ENCODE results near the gene LRRC74B.

The LRRC74B gene

DNA sequence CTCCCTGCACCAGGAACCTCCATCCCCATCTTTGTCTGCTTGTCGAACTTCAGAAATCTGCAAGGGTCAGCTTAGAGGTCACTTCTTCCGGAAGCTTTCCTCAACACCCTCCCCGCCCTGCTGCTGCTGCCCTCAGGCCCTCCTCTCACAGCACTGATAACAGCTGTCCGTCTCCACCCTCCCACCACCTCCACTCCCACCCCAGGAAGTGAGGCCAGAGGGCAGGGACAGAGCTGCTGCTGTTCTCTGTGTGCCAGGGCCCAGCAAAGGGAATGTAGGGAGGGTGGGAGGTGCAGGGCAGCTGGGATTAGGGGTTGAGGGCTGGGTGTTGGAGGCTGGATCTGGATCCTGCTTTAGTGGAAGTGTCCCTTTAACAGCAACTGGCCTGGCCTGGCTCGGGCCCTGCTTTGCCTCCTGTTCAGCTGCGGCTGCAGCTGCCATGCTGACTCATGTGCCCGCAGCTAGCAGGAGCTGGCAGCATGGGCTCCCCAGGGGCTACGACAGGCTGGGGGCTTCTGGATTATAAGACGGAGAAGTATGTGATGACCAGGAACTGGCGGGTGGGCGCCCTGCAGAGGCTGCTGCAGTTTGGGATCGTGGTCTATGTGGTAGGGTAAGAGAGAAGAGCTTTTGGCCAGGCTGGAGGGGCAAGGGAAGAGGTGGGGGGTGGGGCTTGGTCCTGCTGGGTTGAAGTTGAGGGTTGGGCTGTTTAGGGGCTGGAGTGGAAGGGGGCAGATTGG is 30.9 kb upstream of the LRRC74B start, which contains the start of gene P2RX6:
P2RX6 (plus strand) TSS at position 440 of the 740 bp plus-strand sequence; CDS start at position 450, 10 bp downstream.
- no peak for DNase-seq

DNA sequence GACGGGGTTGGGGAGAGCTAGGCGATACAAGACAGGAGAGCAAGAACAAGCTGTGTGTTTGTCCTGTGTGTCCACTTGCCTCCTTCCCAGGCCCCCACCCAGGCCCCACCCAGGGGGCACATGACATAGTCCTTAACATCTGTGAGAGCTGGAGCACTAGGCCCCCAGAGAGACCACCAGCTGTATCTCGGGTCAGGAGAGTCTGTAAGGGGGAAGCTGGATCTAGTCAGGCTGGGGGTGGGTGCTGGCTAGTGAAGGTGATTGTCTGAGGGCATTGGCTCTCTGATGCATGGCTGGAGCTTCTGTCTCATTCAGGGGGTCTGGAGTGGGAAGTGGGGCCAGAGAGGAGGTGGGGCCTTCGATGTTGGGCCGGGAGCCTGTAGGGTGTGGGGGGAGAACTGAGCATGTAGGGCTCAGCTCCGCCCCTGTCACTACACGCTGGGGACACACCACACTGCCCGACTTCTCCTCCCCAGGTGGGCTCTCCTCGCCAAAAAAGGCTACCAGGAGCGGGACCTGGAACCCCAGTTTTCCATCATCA is 30.2 kb upstream of the LRRC74B start:
- DNase-seq = no peak

DNA sequence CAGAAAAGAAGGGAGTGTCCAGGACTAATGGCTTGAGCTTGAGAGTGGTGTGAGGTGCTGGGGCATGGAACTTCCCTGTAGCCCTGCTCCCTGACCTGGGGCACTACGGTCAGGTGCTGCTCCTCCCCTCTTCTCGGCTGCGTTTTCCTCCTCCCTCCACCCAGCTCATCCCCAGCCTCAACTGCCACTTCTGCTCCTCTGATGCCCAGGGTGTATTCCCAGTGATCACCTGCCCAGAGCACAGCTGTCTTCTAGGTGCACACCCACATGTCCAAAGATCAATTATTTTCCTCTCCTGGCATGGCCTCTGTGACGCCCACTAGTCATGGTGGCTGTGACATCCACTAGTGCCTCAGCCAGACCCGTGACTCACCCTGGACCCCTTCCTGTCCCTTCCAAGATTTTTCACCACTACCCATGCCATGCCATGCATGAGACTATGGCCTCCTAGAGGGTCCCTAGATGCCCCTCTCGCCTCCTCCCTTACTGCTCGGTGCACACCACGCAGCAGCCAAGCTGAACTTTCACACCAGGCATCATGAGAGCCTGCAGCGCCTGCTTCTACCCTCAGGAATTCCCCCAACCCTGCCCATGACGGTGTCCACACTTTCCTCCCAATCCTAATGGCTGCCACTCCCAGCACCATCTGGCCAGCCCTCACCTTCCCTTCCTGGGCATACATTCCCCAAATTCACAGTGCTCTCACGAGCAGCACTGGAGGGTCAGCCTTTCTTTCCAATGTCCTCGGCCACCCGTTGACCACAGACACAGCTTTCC is 28.9 kb upstream of the LRRC74B start:
- no peak for DNase-seq

DNA sequence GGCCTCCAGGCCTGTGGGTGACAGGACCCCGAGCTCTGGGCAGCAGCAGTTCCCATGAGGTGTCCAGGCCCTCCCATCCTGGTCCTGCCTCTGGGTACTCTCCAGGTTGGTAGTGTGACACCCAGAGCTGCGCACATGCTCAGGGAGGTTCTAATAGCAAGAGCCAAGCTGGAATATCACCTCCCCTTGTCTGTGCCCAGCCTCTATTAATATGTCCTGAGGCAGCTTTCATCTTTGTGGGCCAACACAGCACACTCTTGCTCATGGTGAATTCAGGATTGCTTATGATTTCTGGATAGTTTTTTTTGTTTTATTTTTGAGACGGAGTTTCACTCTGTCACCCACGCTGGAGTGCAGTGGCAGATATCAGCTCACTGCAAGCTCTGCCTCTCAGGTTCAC is 27.4 kb upstream of the LRRC74B start:
- DNase-seq = no peak

DNA sequence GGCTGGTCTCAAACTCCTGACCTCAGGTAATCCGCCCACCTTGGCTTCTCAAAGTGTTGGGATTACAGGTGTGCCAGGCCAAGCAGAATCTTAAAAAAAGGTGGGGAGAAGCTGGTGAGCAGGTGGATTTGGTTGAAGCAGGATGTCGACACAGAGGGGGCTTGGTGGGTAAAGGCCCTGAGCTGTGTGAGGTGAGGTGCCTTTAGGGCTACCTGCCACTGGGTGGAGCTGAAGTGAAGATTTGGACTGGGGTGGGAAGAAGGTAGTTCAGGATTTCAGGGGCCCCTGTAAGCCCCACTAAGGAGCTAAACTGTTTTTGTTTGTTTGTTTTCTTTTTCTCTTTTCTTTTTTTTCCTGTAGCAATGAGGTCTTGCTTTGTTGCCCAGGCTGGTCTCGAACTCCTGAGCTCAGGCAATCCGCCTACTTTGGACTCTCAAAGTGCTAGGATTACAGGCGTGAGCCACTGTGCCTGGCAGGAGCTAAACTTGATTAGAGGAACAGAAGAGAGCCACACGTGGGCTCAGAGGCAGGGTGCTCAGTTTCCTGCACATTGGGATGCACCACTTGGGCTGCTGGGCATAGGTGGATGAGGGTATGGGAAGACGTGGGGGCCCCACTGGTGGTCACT is 24.8 kb upstream of the LRRC74B start:
- no peak for DNase-seq

DNA sequence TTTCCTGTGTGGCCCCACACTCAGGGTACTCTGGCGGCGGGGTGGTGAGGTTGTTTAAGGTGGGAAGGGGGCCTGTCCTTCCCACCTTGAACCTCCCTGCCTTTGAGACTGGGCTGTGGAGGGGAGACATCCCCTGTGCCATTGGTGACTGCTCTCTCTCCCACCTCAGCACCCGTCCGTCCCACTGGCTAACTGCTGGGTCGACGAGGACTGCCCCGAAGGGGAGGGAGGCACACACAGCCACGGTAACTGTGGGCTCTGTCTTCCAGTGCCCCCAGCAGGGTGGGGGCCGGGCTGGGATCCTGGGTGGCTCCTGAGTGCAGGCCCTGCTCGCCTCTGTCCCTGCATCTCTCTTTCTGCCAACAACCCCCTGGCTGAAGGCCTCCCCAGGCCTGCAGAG is 23.2 kb upstream of the LRRC74B start:
- DNase-seq = no peak

DNA sequence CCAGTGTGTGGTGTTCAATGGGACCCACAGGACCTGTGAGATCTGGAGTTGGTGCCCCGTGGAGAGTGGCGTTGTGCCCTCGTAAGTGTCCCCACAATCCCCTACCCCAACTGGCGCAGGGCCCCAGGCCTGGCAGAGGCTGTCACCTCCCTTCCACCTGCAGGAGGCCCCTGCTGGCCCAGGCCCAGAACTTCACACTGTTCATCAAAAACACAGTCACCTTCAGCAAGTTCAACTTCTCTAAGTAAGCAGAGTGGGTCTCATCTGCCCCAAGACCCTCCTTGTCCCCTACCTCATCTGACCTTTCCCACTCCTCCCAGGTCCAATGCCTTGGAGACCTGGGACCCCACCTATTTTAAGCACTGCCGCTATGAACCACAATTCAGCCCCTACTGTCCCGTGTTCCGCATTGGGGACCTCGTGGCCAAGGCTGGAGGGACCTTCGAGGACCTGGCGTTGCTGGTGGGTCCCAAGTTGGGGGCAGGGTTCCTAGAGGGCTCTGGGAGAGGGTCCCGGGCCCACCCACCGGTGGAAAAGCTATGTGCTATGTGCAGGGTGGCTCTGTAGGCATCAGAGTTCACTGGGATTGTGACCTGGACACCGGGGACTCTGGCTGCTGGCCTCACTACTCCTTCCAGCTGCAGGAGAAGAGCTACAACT is 22.7 kb upstream of the LRRC74B start:
- no peak for DNase-seq

DNA sequence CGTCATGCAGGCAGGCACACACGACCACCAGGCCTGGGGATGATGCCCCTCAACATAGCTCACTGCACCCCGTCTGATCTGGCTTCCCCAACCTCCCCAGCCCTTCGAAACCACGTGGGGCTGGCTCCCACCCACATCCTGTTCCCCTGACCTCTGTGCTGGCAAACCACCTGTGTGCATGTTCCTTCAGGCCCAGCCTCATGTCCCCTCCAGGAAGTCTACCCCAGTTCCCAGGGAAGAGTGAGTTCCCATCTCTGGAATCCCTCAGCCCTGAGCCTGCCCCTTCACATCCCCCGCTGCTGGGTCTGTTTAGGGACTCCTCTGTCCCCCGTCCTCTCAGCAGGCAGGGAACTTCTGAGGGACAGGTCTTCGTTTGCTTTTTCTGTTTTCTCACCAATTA is 20.5 kb upstream of the LRRC74B start:
- DNase-seq = no peak

DNA sequence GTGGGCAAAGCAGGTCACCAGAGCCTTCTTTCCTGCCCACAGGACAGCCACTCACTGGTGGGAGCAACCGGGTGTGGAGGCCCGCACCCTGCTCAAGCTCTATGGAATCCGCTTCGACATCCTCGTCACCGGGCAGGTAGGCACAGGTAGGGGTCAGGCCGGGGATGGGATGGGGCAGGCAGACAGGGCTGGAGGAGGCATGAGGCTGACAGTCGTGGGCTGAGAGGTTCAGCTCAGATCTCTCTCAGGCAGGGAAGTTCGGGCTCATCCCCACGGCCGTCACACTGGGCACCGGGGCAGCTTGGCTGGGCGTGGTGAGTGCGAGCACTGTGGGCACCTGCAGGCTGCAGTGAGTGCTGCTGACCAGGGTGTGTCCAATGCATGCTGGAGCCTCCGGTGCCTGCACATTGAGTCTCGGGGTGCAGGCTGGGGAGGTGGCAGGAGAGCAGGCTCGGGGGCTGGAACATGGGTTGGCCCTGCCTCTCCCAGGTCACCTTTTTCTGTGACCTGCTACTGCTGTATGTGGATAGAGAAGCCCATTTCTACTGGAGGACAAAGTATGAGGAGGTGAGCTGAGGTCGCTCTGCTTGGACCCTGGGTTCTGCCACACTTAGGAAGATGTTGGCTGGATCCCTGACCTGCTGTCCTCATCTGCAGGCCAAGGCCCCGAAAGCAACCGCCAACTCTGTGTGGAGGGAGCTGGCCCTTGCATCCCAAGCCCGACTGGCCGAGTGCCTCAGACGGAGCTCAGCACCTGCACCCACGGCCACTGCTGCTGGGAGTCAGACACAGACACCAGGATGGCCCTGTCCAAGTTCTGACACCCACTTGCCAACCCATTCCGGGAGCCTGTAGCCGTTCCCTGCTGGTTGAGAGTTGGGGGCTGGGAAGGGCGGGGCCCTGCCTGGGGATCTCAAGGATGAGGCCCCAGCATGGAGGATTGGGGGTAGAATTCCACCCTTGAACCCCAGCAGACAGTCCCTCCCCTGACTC is 19.7 kb upstream of the LRRC74B start:
- DNase-seq = no peak

DNA sequence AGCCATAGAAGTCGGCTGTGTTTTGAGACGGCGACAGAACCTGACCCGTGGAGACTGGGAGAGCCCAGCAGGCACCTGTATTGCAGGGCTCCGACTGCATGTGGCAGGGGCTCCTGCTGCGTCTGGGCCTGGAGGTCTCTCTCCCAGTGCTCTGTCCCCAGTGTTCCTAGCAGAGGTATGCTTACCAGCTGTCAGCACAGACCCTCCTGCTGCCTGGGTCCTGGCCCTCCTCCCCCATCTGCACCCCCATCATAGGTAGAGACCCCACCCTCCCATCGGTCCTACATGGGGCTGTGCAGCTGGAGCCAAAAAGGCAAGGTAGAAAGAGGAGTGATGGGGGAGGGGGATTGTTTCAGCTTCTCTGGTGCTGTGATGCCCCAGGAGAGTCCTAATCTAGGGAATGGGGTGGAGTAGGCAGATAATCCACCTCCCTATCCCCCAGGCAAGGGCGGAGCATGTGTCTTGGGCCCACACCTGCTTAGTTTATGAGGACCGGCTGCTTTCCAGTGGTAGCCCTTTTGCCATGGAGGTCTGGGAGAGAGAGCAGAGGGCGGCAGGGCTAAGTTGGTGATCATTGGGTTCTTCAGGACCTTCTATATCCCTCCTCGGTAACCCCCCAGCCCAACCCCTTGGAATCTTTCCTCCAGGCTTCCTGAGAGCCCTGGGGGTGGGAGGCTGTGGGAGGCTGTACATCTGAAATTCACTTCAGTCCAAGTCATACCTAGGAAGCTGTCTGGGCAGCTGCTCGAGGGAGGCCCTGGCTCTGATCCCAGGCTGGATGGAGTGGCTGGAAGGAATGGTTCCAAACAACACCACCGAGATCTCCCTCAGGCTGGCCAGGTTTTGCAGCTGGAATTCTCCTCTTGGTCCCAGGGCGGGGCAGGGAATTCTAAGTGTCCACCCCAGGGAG is 18.7 kb upstream of the LRRC74B start:
- no peak for DNase-seq

DNA sequence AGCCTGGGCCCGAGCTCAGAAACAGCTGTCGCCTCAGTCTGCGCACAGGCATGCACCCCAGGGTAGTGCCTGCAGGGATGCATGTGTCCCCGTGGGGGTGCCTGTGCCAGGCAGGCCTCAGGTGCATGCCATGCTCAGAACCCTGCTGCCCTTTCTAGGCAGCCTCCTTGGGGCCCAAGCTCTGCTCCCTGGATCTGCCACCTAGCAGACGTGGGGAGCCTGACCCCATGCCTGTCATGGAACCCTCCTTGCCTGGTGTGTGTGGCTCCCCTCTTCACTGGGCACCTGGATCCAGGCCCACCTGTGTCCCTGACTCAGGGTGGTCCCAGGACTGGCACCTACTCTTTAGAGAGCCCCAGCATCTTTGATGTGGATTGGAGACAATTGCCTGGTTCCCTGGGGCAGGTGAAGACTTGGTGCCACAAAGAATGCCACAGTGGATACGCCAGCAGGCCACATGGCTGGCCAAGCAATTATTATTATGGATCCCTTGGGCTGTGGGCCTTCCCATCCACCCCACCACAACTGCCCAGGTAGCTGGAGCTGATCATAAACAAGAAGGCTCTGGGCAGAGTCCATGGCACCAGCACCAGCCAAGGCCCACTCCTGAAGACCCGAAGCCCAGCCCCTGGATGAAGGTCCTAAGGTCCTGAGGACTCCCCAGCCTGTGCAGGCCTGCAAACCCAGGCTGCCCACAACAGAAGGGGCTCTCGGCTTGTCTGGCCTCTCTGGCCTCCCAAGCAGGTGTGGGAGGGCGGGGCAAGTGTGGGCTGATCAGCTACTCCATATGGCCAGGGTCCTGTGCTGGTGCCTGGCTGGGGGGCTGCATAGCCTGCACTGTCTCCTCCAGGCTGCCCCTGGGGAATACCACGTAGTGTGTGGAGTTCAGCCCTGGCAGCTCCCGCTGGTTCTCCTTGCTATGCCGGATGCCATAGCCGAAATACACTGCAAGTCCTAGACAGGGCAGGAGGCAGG is 17.2 kb upstream of the LRRC74B start:
- DNase-seq = no peak

DNA sequence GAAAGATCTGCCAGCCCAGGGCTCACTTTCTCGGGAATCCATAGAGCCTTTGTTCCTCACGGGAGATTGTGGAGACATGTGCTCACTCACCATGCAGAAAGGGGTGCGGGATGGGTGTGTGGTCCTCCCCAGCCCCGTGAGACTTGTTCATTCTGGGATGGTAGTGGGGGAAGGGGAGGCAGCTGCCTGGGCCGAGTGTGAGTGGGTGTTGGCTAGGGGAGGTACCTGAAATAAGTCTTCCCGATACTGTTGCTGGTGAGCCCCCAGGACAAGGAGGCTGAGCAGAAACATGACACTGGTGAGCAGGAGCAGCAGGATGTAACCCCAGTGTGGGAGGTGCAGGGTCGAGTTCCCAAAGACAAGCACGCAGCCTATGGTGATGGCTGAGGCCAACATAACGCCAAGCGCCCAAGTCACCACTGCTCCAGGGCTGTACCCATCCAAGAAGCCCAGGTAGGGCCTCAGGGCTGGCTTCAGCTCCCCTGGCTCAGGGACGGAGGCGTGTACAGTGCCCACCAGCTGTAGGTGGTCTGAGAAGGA is 16.2 kb upstream of the LRRC74B start:
- no peak for DNase-seq

DNA sequence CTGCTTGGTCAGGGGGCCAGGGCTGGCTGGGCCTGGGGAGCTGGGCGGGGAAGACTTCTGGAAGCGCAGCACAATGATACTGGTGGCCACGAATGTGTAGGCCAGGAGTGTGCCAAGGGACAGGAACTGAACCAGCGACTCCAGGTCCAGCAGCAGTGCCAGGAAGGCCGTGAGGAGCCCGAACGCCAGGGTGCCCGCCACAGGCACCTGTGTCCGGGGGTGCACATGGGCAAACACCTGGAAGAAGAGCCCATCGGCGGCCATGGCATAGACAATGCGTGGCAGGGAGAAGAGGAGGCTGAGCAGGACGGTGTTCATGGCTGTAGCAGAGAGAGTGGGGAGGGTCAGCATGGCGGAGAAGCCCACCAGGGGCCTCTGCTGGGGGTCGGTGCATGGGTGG is 15.7 kb upstream of the LRRC74B start:
- no peak for DNase-seq

DNA sequence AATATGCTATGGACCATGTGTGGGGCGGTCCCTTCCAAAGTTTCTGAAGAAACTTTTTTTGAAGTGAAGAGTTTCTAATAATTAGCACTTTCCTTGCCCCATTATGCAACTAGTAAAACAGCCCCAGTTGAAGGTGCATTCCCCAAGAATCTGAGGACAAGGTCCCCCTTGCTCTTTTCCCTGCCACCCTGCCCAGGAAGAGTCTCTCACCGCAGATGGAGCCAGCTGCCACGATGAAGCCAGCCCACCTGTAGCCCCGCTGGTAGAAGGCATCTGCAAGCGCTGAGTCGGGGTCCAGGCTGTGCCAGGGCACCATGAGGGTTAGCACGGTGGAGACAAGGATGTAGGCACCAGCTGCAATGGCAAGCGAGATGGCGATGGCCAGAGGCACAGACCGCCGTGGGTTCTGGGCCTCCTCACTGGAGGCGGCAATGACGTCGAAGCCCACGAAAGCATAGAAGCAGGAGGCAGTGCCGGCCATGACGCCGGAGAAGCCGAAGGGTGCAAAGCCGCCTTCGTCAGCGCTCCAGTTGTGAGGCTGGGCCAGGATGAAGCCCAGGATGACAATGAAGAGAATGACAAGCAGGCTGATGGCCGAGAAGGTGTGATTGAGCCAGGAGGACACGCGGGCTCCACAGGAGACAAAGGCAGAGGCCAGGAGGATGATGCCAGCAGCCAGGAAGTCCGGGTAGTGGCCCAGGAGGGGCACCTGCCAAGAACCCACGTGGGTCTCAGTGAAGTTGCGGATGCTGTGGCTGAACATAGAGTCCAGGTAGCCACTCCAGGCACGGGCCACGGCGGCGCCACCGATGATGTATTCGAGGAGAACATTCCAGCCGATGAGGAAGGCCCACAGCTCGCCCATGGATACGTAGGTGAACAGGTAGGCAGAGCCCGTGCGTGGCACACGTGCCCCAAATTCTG is 14.9 kb upstream of the LRRC74B start:
- DNase-seq = no peak

DNA sequence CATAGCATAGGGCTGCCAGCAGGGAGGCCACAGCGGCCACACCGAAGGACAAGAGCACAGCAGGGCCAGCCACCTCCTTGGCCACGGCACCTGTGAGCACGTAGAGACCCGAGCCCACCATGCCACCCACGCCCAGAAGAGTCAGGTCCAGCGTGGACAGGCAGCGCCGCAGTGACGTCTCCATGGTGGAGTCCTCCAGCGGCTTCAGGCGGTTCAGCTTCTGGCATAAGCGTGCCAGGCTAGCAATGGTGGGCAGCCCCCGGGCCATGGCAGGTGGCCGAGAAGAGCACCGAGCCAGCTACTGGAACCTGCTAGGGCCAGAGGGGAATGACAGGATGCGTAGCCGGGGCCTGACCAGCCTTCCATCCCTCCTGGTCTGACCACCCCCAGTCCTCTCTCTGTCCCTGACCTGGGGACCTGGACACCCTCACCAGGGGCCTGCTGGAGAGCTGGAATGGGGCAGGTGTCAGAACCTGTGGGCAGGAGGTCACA is 14.2 kb upstream of the LRRC74B start:
- no peak for DNase-seq

DNA sequence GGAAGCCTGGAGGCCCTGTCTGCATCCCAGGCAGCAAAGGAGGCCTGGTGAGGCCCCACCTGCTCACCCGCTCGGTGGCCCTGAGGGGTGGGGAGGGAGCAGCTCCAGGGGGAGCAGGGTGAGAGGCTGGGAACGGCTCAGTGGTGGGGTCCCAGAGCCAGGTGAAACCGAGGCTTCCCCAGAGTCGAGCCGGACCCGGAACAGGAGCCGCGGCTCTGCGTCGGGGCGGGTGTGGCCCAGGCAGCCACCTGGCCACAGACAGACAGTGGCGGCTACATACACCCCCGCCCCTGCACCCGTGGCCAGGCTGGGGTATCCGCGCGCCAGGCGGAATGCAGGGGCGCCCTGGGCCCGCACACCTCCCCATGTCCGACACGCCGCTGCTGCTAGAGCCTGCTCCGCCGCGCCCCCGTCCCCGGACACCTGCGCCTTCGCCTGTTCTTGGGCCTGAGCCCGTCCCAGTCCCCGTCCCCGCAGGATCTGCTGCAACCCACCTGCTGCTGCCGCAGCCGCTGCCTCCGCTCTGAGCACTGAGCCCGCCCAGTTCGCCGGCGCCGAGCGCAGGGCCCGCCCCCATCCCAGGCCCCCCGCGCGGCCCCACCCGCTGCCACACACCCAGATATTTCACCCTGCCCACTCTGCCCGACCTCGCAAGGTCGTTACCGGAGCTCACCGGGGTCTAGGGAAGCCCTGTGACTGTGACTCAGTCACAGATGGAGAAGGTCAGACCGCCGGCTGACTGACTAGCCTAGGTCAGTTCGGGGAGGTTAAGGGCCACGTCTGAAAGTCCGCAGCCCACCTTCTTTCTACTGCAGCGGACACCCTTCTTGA is 13.5 kb upstream of the LRRC74B start, which contains the start of gene SLC7A4:
SLC7A4 (minus strand) TSS at position 525 of the 831 bp plus-strand sequence. CDS start 749 bp downstream, outside the sequence.
- DNase-seq = no peak
